ENCODE measurements around the gene ADAM23.

DNA sequence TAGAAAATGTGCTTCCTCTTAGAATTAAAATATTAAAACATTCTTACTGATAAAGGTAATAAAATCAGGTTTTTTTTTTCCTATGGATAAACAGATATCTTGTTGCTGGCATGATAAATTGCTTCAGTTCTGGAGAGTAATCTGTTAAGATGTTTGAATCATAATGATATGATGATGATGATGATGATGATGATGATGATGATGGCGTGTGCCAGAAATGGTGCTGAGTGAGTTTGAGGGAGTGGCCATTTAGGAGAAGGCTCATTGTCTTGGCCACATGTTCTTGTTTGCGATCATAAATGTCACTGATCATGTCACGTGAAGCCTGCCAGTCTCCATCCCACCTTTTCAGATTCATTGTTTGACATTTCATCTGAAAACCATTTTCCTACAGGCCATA is 35.0 kb downstream of the ADAM23 start:
- no peak for TF ChIP-seq EP300 (IDR thresholded peaks at IDR 0.05)
- TF ChIP-seq, protein P1, sequence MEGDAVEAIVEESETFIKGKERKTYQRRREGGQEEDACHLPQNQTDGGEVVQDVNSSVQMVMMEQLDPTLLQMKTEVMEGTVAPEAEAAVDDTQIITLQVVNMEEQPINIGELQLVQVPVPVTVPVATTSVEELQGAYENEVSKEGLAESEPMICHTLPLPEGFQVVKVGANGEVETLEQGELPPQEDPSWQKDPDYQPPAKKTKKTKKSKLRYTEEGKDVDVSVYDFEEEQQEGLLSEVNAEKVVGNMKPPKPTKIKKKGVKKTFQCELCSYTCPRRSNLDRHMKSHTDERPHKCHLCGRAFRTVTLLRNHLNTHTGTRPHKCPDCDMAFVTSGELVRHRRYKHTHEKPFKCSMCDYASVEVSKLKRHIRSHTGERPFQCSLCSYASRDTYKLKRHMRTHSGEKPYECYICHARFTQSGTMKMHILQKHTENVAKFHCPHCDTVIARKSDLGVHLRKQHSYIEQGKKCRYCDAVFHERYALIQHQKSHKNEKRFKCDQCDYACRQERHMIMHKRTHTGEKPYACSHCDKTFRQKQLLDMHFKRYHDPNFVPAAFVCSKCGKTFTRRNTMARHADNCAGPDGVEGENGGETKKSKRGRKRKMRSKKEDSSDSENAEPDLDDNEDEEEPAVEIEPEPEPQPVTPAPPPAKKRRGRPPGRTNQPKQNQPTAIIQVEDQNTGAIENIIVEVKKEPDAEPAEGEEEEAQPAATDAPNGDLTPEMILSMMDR (IDR thresholded peaks at IDR 0.05): no peak

Data from A549 (cell line).